ENCODE data around the gene RGP1.
A peak's percentile ranks its signal among the peaks of the same experiment; 100 is the strongest.

RGP1 gene, protein sequence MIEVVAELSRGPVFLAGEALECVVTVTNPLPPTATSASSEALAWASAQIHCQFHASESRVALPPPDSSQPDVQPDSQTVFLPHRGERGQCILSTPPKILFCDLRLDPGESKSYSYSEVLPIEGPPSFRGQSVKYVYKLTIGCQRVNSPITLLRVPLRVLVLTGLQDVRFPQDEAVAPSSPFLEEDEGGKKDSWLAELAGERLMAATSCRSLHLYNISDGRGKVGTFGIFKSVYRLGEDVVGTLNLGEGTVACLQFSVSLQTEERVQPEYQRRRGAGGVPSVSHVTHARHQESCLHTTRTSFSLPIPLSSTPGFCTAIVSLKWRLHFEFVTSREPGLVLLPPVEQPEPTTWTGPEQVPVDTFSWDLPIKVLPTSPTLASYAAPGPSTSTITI

DNA sequence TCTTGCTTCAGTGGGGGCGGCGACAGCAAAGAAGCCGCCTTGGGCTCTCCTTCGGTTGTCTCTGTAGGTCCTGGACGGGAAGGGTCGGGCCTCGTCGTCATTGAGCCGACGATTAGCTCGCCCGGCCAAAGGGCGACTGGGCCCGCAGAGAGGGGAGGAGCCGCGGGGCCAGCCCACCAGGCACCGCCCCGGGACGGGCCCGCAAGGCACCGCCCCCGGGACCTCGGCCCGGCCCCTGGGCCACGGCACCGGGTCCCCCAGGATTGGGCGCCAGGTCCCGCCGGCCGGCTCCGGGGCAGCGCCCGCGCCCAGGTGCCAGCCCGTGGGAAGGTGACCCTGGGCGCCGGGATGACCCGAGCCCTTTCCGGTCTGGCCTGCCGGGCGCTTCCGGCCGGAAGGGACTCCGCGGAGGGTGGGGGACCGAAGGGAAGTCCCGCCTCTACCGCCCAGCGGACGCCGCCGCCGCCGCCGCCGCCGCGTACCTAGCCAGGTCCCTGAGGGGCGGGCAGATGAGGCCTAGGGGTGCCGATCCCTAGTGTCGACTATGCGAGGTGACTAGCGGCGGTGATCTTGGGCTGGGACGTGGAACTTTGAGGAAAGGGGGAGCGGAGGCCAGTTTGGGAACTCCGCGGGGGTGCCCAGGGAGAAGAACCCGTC, at the start of gene RGP1, which contains the start of gene GBA2:
RGP1 (plus strand) TSS at position 430 of the 657 bp plus-strand sequence. CDS start 469 bp downstream, outside the sequence.
GBA2 (minus strand) TSS at position 371 of the 657 bp plus-strand sequence. CDS start 524 bp downstream, outside the sequence.
- Histone ChIP-seq H3K4me3 (ENCODE audit: low read depth, low read length) (peak within 1 kb of the TSS; percentile 95), H3K27me3 (ENCODE audit: control insufficient read depth, insufficient read depth, low read length) (no peaks in the 10 kb centered on the region), H3K36me3 (ENCODE audit: control insufficient read depth, insufficient read depth, low read length) (peaks cover 53% of the 10 kb centered on the region), H3K9me3 (ENCODE audit: control insufficient read depth, insufficient read depth, low read length) (no peaks in the 10 kb centered on the region), H3K9ac (ENCODE audit: low read depth, low read length) (peak within 1 kb of the TSS; percentile 64), H3K27ac (ENCODE audit: low read depth, low read length) (peak within 1 kb of the TSS; percentile 92), H3K4me1 (ENCODE audit: control insufficient read depth, insufficient read depth, low read length) (peaks cover 15% of the 10 kb centered on the region)

DNA sequence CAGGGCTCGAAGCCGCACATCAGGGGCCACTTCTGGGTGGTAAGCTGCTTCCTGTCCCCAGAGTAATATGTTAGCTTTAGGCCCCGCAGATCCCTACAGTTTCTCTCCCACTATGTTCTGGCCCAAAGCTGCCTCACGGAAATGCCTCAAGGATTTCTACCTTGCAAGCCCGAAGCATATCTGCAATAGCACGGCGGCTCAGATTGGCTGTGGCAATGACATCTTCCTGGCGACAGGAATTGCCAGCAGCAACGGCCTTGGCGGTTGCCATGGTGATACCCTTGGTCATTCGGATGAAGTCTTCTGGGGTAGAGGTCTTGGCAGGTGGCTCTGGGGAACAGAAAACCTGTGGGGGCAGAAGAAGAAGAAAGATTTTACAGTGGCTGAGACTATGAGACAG, 49.1 kb upstream of the RGP1 start:
- Histone ChIP-seq H3K9ac (ENCODE audit: low read depth, low read length) (no peak overlapping the region), H3K9me3 (ENCODE audit: control insufficient read depth, insufficient read depth, low read length) (no peaks in the 10 kb centered on the region), H3K4me1 (ENCODE audit: control insufficient read depth, insufficient read depth, low read length) (no peaks in the 10 kb centered on the region), H3K36me3 (ENCODE audit: control insufficient read depth, insufficient read depth, low read length) (peaks cover 86% of the 10 kb centered on the region), H3K4me3 (ENCODE audit: low read depth, low read length) (no peak overlapping the region), H3K27me3 (ENCODE audit: control insufficient read depth, insufficient read depth, low read length) (no peaks in the 10 kb centered on the region), H3K27ac (ENCODE audit: low read depth, low read length) (no peak overlapping the region)

DNA sequence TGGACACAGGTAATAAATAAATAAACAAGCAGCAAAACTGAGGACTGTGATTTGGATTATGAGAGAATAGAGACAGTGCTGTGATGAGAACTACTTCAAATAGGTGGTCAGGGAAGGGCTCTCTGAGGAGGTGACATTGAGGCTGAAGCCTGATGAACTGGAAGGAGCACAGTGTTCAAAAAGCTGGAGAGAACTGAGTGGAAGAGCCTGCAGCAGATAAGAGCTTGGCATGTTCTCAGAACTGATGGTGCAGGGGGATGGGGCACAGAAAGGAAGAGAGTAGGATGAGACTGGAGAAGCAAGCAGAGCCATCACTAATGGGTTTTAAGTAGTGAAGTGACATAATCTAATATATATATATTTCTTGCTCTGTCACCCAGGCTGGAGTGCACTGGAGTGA, 48.1 kb upstream of the RGP1 start:
- H3K27me3 ChIP-seq (ENCODE audit: control insufficient read depth, insufficient read depth, low read length) = no peaks in the 10 kb centered on the region
- H3K4me3 ChIP-seq (ENCODE audit: low read depth, low read length) = no peak overlapping the region
- no peaks in the 10 kb centered on the region for H3K9me3 ChIP-seq (ENCODE audit: control insufficient read depth, insufficient read depth, low read length)
- H3K4me1 ChIP-seq (ENCODE audit: control insufficient read depth, insufficient read depth, low read length) = no peaks in the 10 kb centered on the region
- peaks cover 95% of the 10 kb centered on the region for H3K36me3 ChIP-seq (ENCODE audit: control insufficient read depth, insufficient read depth, low read length)
- H3K9ac ChIP-seq (ENCODE audit: low read depth, low read length) = no peak overlapping the region
- no peak overlapping the region for H3K27ac ChIP-seq (ENCODE audit: low read depth, low read length)

DNA sequence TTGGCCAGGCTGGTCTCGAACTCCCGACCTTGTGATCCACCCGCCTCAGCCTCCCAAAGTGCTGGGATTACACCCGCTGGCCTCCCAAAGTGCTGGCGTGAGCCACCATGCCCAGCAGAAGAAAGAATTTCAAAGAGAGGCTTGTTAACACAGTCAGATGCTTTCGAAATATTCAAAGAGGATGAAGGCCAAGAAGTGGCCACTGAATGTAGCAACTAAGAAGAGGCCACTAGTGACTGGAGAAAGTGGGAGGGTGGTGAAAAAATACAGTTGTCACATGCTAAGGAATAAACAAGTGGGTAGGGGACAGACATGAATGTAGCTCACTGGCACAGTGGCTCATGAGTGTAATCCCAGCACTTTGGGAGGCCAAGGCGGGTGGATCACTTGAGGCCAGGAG, 46.4 kb upstream of the RGP1 start:
- Histone ChIP-seq H3K9ac (ENCODE audit: low read depth, low read length) (no peak overlapping the region), H3K27ac (ENCODE audit: low read depth, low read length) (no peak overlapping the region), H3K27me3 (ENCODE audit: control insufficient read depth, insufficient read depth, low read length) (no peaks in the 10 kb centered on the region), H3K36me3 (ENCODE audit: control insufficient read depth, insufficient read depth, low read length) (peaks cover 98% of the 10 kb centered on the region), H3K4me3 (ENCODE audit: low read depth, low read length) (no peak overlapping the region), H3K9me3 (ENCODE audit: control insufficient read depth, insufficient read depth, low read length) (no peaks in the 10 kb centered on the region), H3K4me1 (ENCODE audit: control insufficient read depth, insufficient read depth, low read length) (no peaks in the 10 kb centered on the region)

DNA sequence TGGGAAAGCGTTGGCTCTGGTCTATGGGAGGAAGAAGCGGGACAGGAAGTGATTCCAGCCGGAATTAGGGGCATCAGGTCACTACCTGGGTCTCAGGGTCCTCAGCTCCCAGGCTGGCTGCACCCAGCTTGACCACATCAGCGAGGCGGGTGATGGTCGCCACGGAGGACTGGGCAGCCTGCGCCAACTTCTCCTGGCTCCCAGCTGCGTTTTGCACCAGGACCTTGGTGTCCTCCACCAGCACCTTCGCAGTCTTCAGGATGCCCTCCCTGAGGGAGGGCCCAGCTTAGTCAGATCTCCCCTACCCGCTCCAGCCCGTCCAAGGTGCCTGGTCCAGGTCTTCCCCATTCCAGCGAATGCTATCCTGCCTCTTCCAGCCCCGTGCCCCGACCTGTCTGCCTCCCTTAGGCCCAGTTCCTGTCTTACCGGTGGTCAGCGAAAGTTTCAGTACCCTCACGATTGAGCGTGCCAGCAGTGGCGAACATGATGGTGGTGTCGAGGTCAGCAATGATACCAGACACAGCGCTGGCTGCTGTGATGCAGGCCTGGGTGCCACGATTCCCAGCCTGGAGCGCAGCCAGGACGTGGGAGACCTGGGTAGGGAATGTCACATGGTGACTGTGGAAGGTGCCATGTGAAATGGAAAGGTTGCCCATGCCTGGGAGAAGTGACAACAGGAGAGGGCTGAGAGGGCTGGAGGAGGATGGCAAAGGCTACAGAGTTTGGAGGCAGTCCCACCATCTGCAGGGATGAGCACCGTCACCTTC, 45.0 kb upstream of the RGP1 start:
- no peaks in the 10 kb centered on the region for H3K4me1 ChIP-seq (ENCODE audit: control insufficient read depth, insufficient read depth, low read length)
- no peaks in the 10 kb centered on the region for H3K9me3 ChIP-seq (ENCODE audit: control insufficient read depth, insufficient read depth, low read length)
- peaks cover 98% of the 10 kb centered on the region for H3K36me3 ChIP-seq (ENCODE audit: control insufficient read depth, insufficient read depth, low read length)
- no peak overlapping the region for H3K4me3 ChIP-seq (ENCODE audit: low read depth, low read length)
- no peak overlapping the region for H3K27ac ChIP-seq (ENCODE audit: low read depth, low read length)
- no peaks in the 10 kb centered on the region for H3K27me3 ChIP-seq (ENCODE audit: control insufficient read depth, insufficient read depth, low read length)
- H3K9ac ChIP-seq (ENCODE audit: low read depth, low read length) = no peak overlapping the region

DNA sequence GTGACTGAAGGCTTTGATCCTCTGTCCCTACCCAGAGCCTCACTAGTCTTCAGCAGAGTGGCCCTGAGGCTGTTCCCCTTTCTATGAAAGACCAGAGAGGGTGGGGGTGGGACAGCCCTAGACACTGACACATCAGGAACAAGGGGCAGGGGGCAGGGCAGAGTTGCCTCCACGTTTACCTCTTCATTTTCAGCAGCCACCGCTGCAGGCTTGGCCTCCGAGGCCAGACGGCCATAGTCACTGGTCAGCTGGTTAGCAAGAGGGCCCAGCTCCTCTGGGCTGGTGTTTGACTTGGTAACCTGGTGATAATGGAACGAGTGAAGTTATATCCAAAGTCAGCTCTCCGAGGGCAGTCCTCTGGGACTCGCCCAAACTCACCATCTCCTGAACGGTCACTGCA, 43.7 kb upstream of the RGP1 start:
- H3K9me3 ChIP-seq (ENCODE audit: control insufficient read depth, insufficient read depth, low read length) = no peaks in the 10 kb centered on the region
- peaks cover 94% of the 10 kb centered on the region for H3K36me3 ChIP-seq (ENCODE audit: control insufficient read depth, insufficient read depth, low read length)
- no peak overlapping the region for H3K27ac ChIP-seq (ENCODE audit: low read depth, low read length)
- no peaks in the 10 kb centered on the region for H3K27me3 ChIP-seq (ENCODE audit: control insufficient read depth, insufficient read depth, low read length)
- no peak overlapping the region for H3K9ac ChIP-seq (ENCODE audit: low read depth, low read length)
- no peak overlapping the region for H3K4me3 ChIP-seq (ENCODE audit: low read depth, low read length)
- H3K4me1 ChIP-seq (ENCODE audit: control insufficient read depth, insufficient read depth, low read length) = no peaks in the 10 kb centered on the region

DNA sequence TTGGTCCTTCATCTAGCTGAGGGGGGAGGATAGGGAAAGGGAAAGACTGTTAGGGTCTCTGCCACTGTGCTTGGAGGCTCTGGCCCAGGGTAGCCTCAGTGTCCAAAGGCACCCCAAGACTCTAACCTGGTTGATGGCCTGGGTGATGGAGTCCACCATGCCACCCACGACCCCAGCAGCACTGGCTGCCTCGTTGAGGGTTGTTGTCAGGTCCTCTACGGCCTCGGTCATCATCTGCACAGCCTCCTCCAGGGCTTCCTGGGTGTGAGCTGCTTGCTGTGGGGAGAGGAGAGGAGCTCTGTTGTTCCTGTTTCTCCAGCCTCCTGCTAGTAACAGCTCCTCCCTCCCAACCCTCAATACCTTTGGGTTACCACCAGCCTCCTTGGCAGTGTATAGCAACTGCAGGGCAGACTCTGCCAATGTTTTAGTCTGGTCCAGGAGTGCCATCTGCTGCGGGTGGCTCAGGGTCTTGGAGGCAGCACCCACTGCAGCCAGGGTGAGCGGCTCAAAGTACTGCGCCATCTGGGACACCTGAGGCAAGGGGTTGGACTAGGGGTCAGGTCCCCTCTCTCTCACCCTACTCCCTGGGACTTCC, 43.2 kb upstream of the RGP1 start:
- no peaks in the 10 kb centered on the region for H3K9me3 ChIP-seq (ENCODE audit: control insufficient read depth, insufficient read depth, low read length)
- H3K36me3 ChIP-seq (ENCODE audit: control insufficient read depth, insufficient read depth, low read length) = peaks cover 94% of the 10 kb centered on the region
- H3K4me3 ChIP-seq (ENCODE audit: low read depth, low read length) = no peak overlapping the region
- no peaks in the 10 kb centered on the region for H3K27me3 ChIP-seq (ENCODE audit: control insufficient read depth, insufficient read depth, low read length)
- no peak overlapping the region for H3K27ac ChIP-seq (ENCODE audit: low read depth, low read length)
- H3K9ac ChIP-seq (ENCODE audit: low read depth, low read length) = no peak overlapping the region
- no peaks in the 10 kb centered on the region for H3K4me1 ChIP-seq (ENCODE audit: control insufficient read depth, insufficient read depth, low read length)

DNA sequence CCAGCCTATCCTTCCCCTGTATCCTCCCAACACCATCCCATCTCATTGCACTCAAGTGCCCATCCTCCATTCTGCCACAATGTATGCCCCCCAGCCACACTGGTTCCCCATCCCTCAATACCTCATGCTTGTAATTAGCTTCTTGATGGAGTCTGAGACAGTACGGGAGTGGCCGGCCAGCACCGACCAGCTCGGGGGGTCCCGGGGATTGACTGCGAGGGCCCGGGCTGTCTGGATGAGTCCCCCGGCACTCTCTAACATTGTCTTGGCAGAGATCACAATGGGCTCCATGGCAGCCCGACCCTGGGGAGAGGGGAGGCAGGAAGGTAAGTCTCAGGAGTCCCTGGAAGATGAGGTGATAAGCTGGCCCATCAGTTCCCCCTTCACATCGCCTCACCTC, 42.1 kb upstream of the RGP1 start:
- Histone ChIP-seq H3K9ac (ENCODE audit: low read depth, low read length) (no peak overlapping the region), H3K4me3 (ENCODE audit: low read depth, low read length) (no peak overlapping the region), H3K9me3 (ENCODE audit: control insufficient read depth, insufficient read depth, low read length) (no peaks in the 10 kb centered on the region), H3K36me3 (ENCODE audit: control insufficient read depth, insufficient read depth, low read length) (peaks cover 94% of the 10 kb centered on the region), H3K4me1 (ENCODE audit: control insufficient read depth, insufficient read depth, low read length) (no peaks in the 10 kb centered on the region), H3K27me3 (ENCODE audit: control insufficient read depth, insufficient read depth, low read length) (no peaks in the 10 kb centered on the region), H3K27ac (ENCODE audit: low read depth, low read length) (no peak overlapping the region)

DNA sequence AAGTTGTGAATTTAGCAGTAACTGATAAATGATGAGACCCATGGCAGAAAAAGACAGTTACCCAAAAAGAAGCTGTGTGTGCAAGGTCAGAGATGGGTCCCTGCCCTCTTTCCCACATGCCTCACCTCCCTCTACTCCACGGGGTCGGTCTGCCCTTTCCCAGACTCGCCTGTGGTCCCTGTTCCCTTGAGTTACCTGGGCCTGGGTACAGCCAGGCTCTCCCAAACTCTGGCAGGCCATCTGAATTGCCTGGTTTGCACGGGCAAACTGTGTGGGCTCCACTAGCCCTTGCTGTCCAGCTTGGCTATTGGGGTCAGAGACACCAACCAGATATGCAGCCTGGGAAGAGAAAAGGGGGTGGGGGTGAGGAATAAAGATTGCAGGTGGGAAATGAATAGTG, 40.9 kb upstream of the RGP1 start:
- peaks cover 95% of the 10 kb centered on the region for H3K36me3 ChIP-seq (ENCODE audit: control insufficient read depth, insufficient read depth, low read length)
- no peaks in the 10 kb centered on the region for H3K4me1 ChIP-seq (ENCODE audit: control insufficient read depth, insufficient read depth, low read length)
- no peak overlapping the region for H3K27ac ChIP-seq (ENCODE audit: low read depth, low read length)
- H3K4me3 ChIP-seq (ENCODE audit: low read depth, low read length) = no peak overlapping the region
- H3K9ac ChIP-seq (ENCODE audit: low read depth, low read length) = no peak overlapping the region
- no peaks in the 10 kb centered on the region for H3K9me3 ChIP-seq (ENCODE audit: control insufficient read depth, insufficient read depth, low read length)
- no peaks in the 10 kb centered on the region for H3K27me3 ChIP-seq (ENCODE audit: control insufficient read depth, insufficient read depth, low read length)

DNA sequence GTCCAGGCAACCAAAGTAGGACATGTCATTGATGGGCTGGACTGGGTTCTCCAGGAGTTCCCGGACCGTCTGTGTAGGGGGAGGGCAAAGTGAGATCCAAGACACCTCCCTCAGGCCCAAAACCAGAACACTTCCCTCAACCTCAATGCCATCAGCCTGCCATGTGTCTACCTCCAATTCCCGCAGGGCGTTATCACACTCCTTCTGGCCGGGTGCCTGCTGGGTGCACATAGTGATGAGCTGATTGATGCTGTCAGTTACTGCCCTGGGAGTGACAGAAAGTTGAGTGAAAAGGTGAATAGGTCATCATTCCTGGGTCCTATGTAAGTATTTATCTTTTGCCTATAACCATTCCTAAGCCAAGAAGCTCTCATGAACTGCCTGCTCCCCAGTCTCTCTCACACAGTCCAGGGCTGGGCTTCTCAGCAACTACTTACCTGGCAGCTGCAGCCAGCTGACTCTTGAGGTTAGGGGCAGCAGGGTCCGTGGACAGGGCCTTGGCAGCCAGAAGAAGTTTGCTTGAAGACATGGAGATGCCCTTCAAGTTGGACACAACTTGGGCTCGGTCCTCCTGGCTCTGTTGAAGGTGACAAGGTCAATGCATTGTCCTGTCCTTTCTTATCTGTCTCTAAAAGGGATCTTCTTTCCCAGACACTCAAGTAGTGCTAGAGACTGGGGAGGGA, 38.1 kb upstream of the RGP1 start:
- peaks cover 93% of the 10 kb centered on the region for H3K36me3 ChIP-seq (ENCODE audit: control insufficient read depth, insufficient read depth, low read length)

More for the DNA sequence above, 38.1 kb upstream of the RGP1 start:
- Histone ChIP-seq H3K9me3 (ENCODE audit: control insufficient read depth, insufficient read depth, low read length) (no peaks in the 10 kb centered on the region), H3K4me3 (ENCODE audit: low read depth, low read length) (no peak overlapping the region), H3K27me3 (ENCODE audit: control insufficient read depth, insufficient read depth, low read length) (no peaks in the 10 kb centered on the region), H3K27ac (ENCODE audit: low read depth, low read length) (no peak overlapping the region), H3K4me1 (ENCODE audit: control insufficient read depth, insufficient read depth, low read length) (no peaks in the 10 kb centered on the region), H3K9ac (ENCODE audit: low read depth, low read length) (no peak overlapping the region)

Data from HUES48 (cell line).